ENCODE measurements around the gene COL25A1.

DNA sequence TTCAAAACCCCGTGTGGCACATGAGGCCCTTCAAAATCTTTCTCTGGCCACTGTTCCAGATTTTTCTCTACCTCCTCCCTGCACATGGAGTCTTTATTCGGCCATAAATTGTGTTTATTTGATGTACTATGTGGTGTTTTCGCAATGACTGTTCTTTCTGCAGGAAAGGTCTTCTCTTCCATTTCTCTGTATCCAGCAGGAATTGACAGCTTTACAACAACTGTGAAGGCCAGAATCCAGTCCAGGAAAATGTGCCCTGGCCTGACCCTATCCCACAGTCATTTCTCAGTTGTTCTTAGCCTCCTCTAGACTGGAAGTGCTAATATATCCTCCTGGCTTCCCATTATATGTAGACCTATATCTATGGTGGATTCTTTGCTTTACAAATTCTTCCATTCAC lies 191.4 kb downstream of the COL25A1 start:
- TF ChIP-seq, protein P1, sequence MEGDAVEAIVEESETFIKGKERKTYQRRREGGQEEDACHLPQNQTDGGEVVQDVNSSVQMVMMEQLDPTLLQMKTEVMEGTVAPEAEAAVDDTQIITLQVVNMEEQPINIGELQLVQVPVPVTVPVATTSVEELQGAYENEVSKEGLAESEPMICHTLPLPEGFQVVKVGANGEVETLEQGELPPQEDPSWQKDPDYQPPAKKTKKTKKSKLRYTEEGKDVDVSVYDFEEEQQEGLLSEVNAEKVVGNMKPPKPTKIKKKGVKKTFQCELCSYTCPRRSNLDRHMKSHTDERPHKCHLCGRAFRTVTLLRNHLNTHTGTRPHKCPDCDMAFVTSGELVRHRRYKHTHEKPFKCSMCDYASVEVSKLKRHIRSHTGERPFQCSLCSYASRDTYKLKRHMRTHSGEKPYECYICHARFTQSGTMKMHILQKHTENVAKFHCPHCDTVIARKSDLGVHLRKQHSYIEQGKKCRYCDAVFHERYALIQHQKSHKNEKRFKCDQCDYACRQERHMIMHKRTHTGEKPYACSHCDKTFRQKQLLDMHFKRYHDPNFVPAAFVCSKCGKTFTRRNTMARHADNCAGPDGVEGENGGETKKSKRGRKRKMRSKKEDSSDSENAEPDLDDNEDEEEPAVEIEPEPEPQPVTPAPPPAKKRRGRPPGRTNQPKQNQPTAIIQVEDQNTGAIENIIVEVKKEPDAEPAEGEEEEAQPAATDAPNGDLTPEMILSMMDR (IDR thresholded peaks at IDR 0.05; ENCODE audit: low read depth, low read length), result no peak
- no peak for TF ChIP-seq EZH2phosphoT487 (IDR thresholded peaks at IDR 0.05; ENCODE audit: low read depth)
